ENCODE results near the gene HOXA11. TPM values are rescaled to one million over a fixed set of nuclear protein-coding genes. Genes with fewer than 3 reads are reported as not detected.

HOXA11 gene
- polyA plus RNA-seq, 1 of the 3 experiments (the other 2 are of a cell fraction), result not detected

DNA sequence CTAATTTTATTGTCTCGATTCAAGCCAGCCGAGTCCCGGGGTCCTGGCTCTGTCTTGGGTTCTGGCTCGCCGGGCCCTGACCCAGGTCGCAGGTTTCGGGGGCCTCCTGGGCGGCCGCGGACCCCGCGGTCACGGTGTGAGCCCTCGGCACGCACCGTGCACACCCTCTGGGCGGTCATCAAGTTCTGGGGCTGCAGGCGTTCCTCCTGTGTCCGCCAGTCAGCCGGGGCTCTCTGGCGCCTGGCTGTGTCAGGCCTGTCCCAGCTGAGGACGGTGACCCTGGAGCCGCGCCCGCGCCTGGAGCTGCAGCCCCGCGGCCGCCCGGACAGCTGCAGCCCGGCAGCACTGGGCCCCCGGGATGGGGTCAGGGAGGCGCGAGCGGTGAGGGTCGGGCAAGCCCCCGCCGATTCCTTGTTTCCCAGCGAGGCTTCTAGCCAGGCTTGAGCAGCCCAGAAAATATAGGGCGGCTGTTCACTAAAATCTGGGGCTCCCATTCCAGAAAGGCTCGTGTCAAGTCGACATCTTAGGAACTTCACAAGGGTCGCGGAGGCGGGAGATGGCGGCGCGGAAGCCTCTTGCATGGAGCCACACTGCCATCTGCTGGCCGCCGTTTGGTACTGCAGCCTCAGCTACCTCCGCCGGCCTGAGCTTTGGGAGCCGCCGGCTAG, 24.4 kb downstream of the HOXA11 start:
- CTCF ChIA-PET, result interaction anchor here (0.6 to 12.1 kb wide), 74 partner anchors 13 to 1281 kb away, joined by 3 to 270 read pairs (median 4); partner anchors contain the start of genes HIBADH, HOXA10, HOXA11 and HOXA3
- Histone ChIP-seq H3K4me3 (ENCODE audit: low read depth in 2 of 2, low read length in 1 of 2) (peak overlapping the region; percentile 39 to 70), H3F3A (replicated peaks; ENCODE audit: insufficient read depth) (peaks cover 10% of the 10 kb centered on the region), H3K9me3 (no peaks in the 10 kb centered on the region), H3K9ac (no peak overlapping the region), H3K4me2 (peak overlapping the region; percentile 97), H3K27ac (ENCODE audit: low read depth in 2 of 2, low read length in 1 of 2) (no peak overlapping the region), H2AFZ (ENCODE audit: low read depth) (peak overlapping the region; percentile 99), H3K79me2 (ENCODE audit: insufficient read depth) (no peaks in the 10 kb centered on the region), H3K4me1 (ENCODE audit: control insufficient read depth in 1 of 2, insufficient read depth in 2 of 2, low read depth in 1 of 2, low read length in 1 of 2) (peaks cover 0 to 8% of the 10 kb centered on the region in 2 experiments; a peak in 1 of 4 replicates), H4K20me1 (ENCODE audit: insufficient read depth) (no peaks in the 10 kb centered on the region), H3K36me3 (replicated peaks in 1 of 2; ENCODE audit: control insufficient read depth in 1 of 2, insufficient read depth in 2 of 2, low read length in 1 of 2) (no peaks in the 10 kb centered on the region), H3K9me2 (no peaks in the 10 kb centered on the region), H3K27me3 (ENCODE audit: insufficient read depth) (peaks cover 91% of the 10 kb centered on the region)
- peak; percentile 96 for DNase-seq
- WGBS (ENCODE audit: low lambda C conversion rate), result 4% methylated on average over 36 of the region's 54 CpGs
- POLR2A ChIA-PET, result interaction anchor here (1.3 kb wide), 1 partner anchor 11 kb away, joined by 3 read pairs; no protein-coding TSS in a partner anchor
- TF ChIP-seq, protein P1, sequence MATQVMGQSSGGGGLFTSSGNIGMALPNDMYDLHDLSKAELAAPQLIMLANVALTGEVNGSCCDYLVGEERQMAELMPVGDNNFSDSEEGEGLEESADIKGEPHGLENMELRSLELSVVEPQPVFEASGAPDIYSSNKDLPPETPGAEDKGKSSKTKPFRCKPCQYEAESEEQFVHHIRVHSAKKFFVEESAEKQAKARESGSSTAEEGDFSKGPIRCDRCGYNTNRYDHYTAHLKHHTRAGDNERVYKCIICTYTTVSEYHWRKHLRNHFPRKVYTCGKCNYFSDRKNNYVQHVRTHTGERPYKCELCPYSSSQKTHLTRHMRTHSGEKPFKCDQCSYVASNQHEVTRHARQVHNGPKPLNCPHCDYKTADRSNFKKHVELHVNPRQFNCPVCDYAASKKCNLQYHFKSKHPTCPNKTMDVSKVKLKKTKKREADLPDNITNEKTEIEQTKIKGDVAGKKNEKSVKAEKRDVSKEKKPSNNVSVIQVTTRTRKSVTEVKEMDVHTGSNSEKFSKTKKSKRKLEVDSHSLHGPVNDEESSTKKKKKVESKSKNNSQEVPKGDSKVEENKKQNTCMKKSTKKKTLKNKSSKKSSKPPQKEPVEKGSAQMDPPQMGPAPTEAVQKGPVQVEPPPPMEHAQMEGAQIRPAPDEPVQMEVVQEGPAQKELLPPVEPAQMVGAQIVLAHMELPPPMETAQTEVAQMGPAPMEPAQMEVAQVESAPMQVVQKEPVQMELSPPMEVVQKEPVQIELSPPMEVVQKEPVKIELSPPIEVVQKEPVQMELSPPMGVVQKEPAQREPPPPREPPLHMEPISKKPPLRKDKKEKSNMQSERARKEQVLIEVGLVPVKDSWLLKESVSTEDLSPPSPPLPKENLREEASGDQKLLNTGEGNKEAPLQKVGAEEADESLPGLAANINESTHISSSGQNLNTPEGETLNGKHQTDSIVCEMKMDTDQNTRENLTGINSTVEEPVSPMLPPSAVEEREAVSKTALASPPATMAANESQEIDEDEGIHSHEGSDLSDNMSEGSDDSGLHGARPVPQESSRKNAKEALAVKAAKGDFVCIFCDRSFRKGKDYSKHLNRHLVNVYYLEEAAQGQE (IDR thresholded peaks at IDR 0.05; ENCODE audit: low read depth, low read length), result no peak
- peak; percentile 94 for TF ChIP-seq YY1 (IDR thresholded peaks at IDR 0.05; ENCODE audit: low read depth)
- TF ChIP-seq FOXJ3 (CRISPR knock-in tag; IDR thresholded peaks at IDR 0.05), result no peak
- TF ChIP-seq TCF12 (IDR thresholded peaks at IDR 0.05), result no peak
- TF ChIP-seq MXI1 (IDR thresholded peaks at IDR 0.05; ENCODE audit: low read depth, low read length), result no peak; the same call in 1 of the 2 replicates
- TF ChIP-seq, protein P2, sequence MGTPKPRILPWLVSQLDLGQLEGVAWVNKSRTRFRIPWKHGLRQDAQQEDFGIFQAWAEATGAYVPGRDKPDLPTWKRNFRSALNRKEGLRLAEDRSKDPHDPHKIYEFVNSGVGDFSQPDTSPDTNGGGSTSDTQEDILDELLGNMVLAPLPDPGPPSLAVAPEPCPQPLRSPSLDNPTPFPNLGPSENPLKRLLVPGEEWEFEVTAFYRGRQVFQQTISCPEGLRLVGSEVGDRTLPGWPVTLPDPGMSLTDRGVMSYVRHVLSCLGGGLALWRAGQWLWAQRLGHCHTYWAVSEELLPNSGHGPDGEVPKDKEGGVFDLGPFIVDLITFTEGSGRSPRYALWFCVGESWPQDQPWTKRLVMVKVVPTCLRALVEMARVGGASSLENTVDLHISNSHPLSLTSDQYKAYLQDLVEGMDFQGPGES (IDR thresholded peaks at IDR 0.05; ENCODE audit: low read depth, low read length), result no peak; the same call in 1 of the 2 replicates
- TF ChIP-seq, protein P3, sequence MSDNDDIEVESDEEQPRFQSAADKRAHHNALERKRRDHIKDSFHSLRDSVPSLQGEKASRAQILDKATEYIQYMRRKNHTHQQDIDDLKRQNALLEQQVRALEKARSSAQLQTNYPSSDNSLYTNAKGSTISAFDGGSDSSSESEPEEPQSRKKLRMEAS (IDR thresholded peaks at IDR 0.05; ENCODE audit: low read depth), result 0 out of 2 replicates have a peak, but pooled peaks have one; percentile 28
- TF ChIP-seq FOSL2 (IDR thresholded peaks at IDR 0.05; ENCODE audit: borderline replicate concordance, low read depth), result no peak
- TF ChIP-seq RFX5 (IDR thresholded peaks at IDR 0.05; ENCODE audit: low read length), result no peak
- no peak for TF ChIP-seq EZH2phosphoT487 (IDR thresholded peaks at IDR 0.05; ENCODE audit: borderline replicate concordance, low read depth)
- TF ChIP-seq POLR2AphosphoS5 (IDR thresholded peaks at IDR 0.05; ENCODE audit: low read depth, low read length), result no peak
- TF ChIP-seq ELF1 (IDR thresholded peaks at IDR 0.05), result no peak
- peak; percentile 59; the same call in 1 of the 2 replicates for TF ChIP-seq RCOR1 (IDR thresholded peaks at IDR 0.05; ENCODE audit: low read length)
- TF ChIP-seq TEAD4 (IDR thresholded peaks at IDR 0.05; ENCODE audit: borderline replicate concordance, insufficient read depth), result peak; percentile 87
- TF ChIP-seq, protein P4, sequence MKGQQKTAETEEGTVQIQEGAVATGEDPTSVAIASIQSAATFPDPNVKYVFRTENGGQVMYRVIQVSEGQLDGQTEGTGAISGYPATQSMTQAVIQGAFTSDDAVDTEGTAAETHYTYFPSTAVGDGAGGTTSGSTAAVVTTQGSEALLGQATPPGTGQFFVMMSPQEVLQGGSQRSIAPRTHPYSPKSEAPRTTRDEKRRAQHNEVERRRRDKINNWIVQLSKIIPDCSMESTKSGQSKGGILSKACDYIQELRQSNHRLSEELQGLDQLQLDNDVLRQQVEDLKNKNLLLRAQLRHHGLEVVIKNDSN (IDR thresholded peaks at IDR 0.05; ENCODE audit: borderline replicate concordance, low read depth), result no peak
- no peak for TF ChIP-seq FOXM1 (IDR thresholded peaks at IDR 0.05; ENCODE audit: low read depth)
- TF ChIP-seq SIN3A (IDR thresholded peaks at IDR 0.05; ENCODE audit: borderline replicate concordance, low read depth, low read length), result no peak
- no peak for TF ChIP-seq NFIC (IDR thresholded peaks at IDR 0.05; ENCODE audit: borderline replicate concordance)
- TF ChIP-seq JUND (IDR thresholded peaks at IDR 0.05), result no peak
- no peak for TF ChIP-seq EP300 (IDR thresholded peaks at IDR 0.05; ENCODE audit: borderline replicate concordance in 1 of 2, low read depth in 1 of 2, low read length in 1 of 2)
- TF ChIP-seq, protein P5, sequence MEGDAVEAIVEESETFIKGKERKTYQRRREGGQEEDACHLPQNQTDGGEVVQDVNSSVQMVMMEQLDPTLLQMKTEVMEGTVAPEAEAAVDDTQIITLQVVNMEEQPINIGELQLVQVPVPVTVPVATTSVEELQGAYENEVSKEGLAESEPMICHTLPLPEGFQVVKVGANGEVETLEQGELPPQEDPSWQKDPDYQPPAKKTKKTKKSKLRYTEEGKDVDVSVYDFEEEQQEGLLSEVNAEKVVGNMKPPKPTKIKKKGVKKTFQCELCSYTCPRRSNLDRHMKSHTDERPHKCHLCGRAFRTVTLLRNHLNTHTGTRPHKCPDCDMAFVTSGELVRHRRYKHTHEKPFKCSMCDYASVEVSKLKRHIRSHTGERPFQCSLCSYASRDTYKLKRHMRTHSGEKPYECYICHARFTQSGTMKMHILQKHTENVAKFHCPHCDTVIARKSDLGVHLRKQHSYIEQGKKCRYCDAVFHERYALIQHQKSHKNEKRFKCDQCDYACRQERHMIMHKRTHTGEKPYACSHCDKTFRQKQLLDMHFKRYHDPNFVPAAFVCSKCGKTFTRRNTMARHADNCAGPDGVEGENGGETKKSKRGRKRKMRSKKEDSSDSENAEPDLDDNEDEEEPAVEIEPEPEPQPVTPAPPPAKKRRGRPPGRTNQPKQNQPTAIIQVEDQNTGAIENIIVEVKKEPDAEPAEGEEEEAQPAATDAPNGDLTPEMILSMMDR (IDR thresholded peaks at IDR 0.05), result peak; percentile 99
- TF ChIP-seq CHD2 (IDR thresholded peaks at IDR 0.05; ENCODE audit: low read length, partially characterized antibody), result no peak
- no peak for TF ChIP-seq MEF2A (IDR thresholded peaks at IDR 0.05; ENCODE audit: borderline replicate concordance, low read depth)
- TF ChIP-seq RXRA (IDR thresholded peaks at IDR 0.05; ENCODE audit: borderline replicate concordance, low read depth), result no peak
- TF ChIP-seq NRF1 (IDR thresholded peaks at IDR 0.05; ENCODE audit: low read depth, low read length), result no peak
- TF ChIP-seq GABPA (IDR thresholded peaks at IDR 0.05; ENCODE audit: low read depth), result no peak
